SH-SY5Y (cell line): ENCODE data around the gene STS.

Source experiments
- GATA2 ChIP-seq: IDR thresholded peaks from 2 replicates; pipeline ENCODE4 v1.6.1; 2011; ENCODE audit warnings: mild to moderate bottlenecking, low read depth, low read length
- GATA3 ChIP-seq: IDR thresholded peaks from 2 replicates; pipeline ENCODE4 v1.6.1; 2011; ENCODE audit warnings: low read depth, mild to moderate bottlenecking, low read length, moderate library complexity

Gene STS

DNA sequence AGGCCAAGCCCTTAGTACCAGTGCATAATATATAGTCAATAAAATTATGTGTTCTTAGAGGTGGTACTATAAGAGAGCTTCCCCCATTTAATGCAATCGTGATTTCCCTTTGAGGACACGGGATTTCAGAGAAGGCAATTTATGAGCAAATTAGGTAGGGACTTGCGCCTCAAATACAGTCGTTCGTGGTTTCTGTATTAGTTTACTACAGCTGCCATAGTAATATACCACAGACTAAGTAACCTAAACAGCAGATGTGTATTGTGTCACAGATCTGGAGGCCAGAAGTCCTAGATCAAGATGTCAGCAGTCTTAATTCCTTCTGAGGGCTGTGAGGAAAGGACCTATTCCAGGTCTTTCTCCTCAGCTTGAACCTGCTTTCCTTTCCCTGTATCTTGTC is 1.9 kb downstream of the STS start:
- no peak for TF ChIP-seq GATA3
- TF ChIP-seq GATA2 = no peak

DNA sequence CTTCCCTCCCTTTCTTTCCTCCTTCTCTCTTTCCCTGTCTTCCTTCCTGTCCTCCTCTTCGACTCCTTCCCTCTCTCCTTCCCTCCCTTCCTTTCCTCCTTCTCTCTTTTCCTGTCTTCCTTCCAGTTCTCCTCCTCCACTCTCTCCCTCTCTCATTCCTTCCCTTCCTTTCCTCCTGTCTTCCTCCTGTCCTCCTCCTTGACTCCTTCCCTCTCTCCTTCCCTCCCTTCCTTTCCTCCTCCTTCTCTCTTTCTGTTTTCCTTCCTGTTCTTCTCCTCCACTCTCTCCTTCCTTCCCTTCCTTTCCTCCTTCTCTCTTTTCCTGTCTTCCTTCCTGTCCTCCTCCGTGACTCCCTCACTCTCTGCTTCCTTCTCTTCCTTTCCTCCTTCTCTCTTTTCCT is 5.7 kb downstream of the STS start:
- TF ChIP-seq GATA3 (no peak), GATA2 (no peak)

DNA sequence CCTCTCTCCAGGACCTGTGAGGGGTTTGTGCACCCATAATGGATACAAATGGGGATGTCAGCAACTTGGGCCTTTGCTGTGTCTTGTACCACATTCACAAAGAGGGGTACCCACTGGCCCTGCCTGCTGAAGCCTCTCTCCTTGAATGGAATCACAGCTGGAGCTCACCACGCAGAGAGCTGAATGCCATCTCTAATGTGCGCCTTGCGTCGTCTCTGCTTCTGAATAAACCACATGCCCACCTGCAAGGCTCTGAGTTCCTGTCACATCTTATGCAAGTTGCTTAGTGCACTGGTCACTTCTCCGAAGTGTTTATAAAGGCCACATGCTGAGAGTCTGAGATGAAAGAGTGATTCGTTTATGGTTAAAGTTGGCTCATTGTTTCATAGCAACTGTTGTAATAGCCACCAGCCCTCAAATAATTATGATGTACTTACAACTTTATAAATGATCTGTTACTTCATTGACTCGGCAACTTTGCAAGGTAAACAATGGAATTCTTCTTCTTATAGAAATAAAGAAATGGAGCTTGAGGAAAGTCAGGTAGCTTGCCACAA is 6.6 kb downstream of the STS start:
- TF ChIP-seq GATA2 (no peak), GATA3 (no peak)

DNA sequence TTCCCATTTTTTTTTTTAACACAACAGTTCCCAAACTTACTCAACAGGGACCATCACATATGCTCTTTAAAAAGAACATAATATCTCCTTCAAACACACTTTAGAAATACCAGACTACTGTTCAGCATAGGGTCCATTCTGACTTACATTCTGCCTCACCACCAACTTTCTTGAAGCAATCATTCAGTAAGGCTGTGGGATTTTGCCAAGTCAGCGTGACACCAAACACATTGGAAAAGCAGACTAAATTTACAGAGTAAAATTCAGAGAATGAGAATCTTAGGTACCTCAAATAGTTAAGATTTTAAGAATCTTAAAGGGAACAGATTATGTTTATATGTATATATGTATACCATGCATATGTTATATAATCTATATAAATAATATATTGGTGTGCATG is 7.7 kb downstream of the STS start:
- TF ChIP-seq GATA2 (no peak), GATA3 (no peak)

DNA sequence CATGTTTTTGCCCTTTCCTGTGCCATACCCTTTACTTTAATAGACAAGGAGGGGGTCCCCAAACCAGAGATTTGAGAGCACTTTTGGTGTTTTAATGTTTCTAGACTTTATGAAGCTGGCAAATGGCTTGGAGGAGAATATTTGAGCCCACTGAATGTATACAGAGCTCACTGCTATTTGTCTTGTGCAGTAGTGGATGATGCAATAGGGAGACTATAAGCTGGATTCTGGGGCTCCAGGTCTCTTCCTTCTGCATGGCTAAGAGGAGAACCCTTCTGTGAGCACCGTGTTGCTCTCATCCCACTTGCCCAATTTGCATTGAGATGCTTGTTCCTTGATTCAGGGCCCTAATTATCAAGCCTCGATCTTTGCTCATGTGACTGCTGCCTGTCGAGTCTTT is 9.4 kb downstream of the STS start:
- TF ChIP-seq GATA3 (no peak), GATA2 (no peak)

DNA sequence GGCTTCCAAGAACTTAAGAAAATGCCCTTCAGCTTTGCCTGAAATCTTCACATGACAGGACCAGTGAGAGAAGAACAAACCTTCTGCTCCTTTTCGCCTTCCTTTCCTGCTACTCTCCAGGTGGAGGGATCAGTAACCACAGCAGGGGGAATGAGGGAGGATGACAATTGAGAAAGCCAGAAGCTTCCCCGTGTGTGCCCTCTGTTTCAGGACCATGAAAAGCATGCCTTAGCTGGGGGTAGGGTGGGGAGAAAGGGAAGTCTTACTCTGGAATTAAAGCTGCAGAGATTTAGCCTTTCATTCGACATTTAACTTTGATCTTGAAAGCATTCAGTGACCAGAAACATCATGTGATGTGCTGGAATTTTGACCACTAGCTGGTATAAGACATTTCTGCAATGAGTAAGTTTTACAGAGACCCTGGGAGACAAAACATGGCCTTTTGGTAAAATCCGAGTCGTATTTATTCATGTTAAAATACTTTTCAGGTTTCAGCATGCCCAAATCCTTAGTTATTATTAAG is 11.0 kb downstream of the STS start:
- no peak for TF ChIP-seq GATA3
- TF ChIP-seq GATA2 = no peak

DNA sequence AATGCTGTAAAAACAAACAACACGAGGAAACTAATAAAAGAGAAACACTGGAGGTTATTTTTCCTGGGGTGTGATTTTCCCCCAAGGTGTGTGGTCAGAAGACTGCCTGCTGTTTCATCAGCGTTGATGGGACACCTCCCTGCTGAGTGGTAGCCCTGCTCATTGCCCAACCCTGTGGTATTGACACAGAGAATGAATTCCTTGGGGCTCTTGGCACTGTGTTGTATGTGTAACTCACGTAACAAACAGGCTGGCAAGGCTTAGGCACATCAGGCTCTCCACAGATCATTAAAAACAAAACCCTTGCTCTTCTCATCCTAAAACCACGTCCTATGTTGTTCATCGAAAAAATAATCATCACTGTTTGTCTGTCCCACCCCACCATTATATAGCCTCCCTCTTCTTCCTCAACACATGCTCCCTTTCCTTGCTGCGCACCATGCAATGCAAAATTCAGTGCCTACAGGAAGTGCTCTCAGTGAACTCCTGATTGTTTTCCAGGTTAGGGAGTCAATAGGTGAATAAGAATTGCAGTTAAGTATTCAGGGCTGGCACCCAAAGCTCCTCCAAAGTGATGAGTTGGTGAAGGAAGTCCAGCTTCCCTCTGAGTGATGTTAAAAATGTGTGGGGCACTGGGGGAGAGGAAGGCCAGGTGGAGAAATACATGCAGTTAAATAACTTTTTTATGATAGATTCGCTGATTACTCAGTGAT is 11.8 kb downstream of the STS start:
- TF ChIP-seq GATA2 = no peak
- no peak for TF ChIP-seq GATA3

DNA sequence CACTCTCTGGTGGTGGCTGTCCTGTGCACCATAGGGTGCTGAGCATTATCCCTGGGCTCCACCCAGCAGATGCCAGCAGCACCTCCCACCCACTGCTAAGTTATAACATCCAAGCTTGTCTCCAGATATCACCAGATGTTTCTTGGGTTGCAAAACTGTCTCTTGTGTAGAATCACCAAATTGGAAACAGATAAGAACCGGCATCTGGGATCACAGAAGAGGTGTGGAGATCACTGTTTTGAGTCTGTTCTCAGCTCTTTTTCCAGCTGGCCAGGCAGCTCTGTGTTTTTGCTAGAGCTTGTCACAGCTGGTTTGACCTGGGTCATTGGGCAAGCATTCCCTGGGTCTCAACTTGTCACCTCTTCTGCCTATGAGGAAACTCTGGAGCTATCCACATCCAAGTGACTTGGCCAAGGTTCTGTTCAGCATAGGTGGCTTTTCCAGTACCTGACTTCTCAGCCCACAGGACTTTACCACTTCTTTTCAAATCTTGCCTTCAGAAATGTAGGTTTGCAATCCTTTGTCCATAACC is 15.7 kb downstream of the STS start:
- no peak for TF ChIP-seq GATA2
- no peak for TF ChIP-seq GATA3

DNA sequence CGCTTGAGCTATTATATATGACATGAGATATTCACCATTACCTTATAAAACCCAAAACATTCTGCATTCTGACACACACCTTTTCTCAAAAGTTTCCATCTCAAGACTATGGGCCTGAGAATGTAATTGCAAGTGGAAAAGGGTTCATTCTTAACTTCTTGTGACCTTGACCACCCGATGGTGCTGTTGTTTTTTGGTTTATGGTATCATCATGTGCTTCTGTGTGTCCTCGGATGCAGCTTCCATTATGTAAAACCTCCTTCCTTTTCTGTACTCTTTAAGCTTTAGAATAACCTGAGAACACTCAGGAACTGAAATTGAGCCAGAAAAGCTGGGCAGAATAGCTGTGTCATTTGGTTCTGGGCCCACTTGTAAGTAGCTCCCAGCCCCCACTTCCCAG is 16.7 kb downstream of the STS start:
- TF ChIP-seq GATA3 (no peak), GATA2 (no peak)

DNA sequence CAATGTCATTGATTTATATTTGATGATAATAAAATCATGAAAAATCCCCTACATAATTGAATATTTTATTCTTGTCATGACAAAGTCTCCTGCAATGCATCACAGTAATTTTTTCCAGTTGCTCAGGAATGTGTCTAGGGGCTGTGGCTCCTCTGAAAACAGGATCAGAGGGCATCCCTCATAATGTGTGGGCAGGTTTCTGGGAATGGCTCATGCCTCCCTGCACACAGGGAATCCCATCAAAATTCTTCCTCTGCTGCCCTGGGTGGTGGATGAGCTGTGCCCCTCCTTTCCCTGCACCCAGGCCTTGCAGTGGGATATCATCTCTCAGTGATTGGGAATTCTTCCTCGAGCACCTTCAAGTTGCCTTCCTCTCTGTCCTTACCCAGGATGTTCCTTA is 20.9 kb downstream of the STS start:
- TF ChIP-seq GATA3 (no peak), GATA2 (no peak)

DNA sequence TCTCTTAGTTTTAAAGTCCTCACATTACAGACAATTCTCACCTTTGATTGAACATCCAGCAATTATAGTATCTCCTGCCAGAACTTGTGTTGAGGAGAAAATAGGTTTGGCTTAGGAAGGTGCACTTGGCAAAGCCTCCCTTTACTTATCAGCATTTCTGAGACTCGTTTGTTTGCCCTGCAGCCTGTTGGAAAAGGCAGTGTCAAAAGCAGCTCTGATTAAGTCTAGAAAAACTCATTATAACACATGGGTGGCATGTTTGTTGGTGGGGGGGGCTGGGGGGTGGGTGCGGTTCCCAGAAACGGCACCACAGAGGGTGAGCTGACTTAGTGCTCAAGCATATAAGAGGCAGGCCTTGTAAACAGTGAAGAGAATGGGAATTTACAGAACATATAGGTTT is 22.1 kb downstream of the STS start:
- no peak for TF ChIP-seq GATA2

DNA sequence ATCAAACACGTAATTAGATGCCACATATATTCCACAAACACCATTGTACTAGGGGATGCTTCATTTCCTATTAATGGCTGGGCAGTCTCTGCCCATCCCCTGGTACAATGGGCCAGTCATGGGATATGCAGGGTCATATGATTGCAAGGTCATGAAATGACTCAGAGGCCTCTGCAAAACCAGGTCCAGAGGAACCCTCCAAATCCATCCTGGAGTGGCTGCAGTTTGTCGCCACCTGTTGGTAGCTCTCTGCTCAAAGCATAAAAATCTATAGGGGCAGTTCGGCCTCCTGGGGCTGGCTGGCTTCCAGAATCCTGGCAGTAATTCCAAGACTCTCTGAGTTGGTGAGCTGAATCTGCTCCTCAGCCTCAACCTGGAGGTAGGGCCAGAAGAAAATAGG is 23.4 kb downstream of the STS start:
- no peak for TF ChIP-seq GATA3

DNA sequence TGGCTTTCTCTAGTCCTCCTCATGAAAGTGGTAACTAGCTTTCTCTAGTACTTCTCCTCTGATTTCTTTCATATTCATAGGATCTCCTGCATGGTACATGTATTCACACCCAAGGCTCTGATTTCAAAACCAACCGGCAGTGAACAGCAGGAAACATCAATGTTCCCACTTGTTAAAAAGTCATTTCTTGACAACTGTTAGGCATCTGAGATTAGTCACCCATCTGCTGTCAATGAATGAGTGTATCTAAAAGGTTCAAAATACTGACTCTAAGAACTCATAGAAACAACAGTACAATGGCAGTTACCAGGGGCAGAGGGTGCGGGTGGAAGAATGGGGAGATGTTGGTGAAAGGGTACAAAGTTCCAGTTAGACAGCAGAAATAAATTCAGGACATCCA is 31.9 kb downstream of the STS start:
- TF ChIP-seq GATA3 (no peak), GATA2 (no peak)

DNA sequence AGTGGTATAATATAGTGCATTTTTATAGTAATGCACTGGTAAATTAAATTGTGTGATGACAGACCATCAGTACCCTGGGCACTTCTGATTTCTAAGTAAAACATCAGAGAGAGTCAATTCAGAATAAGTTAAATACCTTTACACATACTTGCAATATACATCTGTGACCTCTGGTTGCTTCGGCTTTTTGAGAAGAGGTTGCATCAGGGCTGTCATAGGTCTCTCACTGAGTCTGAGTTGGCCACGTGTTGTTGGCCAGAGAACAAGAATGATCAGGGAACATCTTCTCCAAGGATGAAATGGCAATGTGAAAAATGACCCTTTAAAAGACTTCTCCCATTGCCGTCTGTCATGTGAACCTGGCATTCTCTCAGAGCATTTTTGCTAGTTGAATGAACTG is 37.3 kb downstream of the STS start:
- TF ChIP-seq GATA3 (no peak), GATA2 (no peak)

DNA sequence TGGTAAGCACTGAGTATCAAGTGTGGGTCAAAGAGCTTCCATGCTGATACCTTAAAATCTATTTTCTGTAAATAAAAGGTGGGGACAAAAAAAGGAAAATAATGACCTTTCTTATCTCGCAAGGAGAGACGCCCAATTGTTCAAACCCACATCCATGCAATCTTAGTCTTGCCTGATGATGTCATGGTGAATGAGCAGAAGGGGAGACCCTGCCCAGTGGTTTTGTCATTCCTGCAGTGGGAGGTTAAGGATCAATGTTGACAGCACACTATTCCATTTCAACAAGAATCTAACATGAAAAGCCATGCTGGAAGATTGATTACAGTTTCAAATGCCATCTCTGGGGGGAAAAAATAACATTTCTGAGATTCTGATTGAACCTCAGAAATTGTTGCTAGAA is 41.2 kb downstream of the STS start:
- no peak for TF ChIP-seq GATA2
- no peak for TF ChIP-seq GATA3
